AG09319 (cell line): ENCODE results near the gene EEFSEC.

ENCODE experiments used
- DNase-seq: peaks from one replicate; pipeline ENCODE4 v3.0.0-alpha.2; 2010; ENCODE audit warnings: low read depth; ENCODE audit errors: extremely low read depth
- TF ChIP-seq, protein P1 (sequence below): IDR thresholded peaks from 2 replicates; pipeline ENCODE4 v1.5.1; 2011; ENCODE audit warnings: low read depth, mild to moderate bottlenecking, inconsistent platforms, low read length, moderate library complexity

The EEFSEC gene

DNA sequence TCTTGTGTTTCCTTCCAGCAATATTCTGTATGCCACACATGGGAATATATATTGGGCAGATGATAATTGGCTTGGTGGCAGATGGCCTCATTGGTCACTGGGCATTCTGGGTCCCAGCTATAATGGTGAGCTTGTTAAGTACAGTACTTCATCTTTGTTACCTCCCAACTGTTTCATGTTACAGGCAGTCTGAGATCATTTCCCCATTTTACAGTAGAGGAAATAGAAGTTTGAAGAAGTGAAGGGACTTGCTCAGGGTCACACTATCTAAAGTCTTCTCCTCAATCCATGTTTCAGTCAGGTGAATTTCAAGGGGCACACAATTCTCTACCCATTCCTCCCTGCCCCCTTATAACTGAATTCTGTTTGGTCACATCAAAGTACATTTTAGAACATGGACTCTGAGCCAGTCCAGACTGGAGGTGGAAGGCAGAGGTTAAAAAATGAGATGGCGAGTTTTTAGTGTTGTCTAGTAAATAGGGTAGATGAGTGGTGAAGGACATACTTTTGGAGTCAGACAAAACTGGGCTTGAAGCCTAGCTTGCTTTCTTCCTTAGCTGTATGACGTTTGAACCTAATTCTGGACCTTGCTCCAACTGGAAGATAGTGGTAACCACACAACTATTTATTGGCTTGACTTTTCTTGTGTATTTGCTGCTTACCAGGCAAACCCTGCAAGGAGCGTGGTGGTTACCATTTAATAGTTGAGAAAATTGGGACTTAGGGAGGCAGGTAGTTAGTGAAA is 2.5 kb downstream of the EEFSEC start:
- TF ChIP-seq, protein P1, sequence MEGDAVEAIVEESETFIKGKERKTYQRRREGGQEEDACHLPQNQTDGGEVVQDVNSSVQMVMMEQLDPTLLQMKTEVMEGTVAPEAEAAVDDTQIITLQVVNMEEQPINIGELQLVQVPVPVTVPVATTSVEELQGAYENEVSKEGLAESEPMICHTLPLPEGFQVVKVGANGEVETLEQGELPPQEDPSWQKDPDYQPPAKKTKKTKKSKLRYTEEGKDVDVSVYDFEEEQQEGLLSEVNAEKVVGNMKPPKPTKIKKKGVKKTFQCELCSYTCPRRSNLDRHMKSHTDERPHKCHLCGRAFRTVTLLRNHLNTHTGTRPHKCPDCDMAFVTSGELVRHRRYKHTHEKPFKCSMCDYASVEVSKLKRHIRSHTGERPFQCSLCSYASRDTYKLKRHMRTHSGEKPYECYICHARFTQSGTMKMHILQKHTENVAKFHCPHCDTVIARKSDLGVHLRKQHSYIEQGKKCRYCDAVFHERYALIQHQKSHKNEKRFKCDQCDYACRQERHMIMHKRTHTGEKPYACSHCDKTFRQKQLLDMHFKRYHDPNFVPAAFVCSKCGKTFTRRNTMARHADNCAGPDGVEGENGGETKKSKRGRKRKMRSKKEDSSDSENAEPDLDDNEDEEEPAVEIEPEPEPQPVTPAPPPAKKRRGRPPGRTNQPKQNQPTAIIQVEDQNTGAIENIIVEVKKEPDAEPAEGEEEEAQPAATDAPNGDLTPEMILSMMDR: no peak
- no peak for DNase-seq

GRCh38 chr3:128160661-128161060 is 7.4 kb downstream of the EEFSEC start:
- TF ChIP-seq, protein P1: no peak
- DNase-seq: no peak

GRCh38 chr3:128163432-128163831 is 10.2 kb downstream of the EEFSEC start:
- no peak for DNase-seq

DNA sequence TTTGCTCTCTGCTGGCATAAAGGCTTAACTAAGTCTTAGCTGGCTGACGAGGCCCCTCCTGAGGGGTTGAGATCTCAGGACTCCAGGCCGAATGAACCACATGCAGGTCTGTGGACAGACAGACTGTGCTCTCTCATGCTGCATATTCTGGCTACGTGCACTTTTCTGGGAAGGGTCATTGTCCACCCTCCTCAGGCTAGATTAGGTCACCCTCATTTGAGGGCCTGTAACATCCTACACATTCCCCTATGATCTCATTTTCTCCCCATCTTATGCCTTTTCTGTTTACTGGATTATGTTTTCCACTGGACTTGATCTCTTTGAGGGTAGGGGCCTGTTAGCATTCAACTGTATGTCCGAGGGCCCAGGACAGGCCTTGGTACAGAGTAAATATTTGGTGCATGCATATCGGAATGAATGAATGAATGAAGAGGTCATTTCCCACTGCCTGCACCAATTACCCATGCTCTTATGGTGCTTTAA is 13.7 kb downstream of the EEFSEC start:
- DNase-seq: no peak
- TF ChIP-seq, protein P1: no peak

More at GRCh38 chr3:128163432-128163831, 10.2 kb downstream of the EEFSEC start:
- TF ChIP-seq, protein P1: no peak

DNA sequence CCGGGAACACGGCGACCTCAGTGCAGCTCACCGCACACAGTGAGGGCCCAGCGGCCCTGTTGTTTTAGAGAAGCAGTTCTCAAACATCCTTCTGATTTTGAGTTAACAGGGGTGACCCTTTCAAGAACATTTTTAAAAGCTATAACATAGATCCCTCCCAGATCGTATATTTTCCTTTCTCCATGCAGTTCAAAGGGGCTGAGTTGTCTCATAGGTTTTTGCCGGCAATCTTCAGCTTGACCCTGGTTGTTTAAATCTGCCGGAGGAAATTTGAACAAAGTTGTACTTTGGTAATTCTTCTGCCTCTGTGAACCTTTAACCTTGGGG is 14.3 kb downstream of the EEFSEC start:
- DNase-seq: no peak
- TF ChIP-seq, protein P1: no peak

DNA sequence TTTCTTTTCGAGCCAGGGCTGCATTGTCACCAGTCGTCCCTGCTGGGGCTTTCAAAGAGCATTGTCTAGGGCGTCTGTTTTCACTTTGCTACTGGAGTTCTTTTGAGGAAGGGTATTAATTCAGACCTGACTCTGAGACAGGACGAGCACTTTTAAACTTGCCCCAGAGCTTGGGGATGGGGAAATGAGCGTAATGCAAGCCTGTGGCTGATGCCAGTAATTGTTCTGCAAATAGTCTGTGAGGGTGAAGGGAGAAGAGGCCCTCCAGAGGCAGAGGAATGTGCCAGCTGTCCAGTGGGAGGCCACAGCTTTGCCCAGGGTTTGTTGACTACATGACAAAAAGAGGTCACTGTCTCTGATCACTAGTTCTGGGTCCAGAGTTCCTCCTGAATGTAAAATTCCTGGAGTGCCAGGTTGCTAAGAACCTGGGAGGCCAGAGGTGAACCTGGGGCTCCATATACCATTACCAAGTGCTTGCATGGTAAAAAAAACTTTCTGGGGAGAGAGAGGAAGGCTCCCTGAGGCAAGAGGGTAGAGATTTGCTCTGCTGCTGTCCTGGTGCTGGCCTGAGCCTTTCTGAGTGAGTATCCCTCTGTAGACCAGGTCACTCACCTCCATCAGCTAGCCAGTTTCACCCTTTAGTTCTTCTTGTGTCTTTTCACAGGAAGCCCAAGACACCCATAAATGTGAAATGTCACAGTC is 14.8 kb downstream of the EEFSEC start:
- TF ChIP-seq, protein P1: no peak
- DNase-seq: no peak

GRCh38 chr3:128168836-128169235 is 15.6 kb downstream of the EEFSEC start:
- TF ChIP-seq, protein P1: no peak
- no peak for DNase-seq
